ENCODE data around the gene ZNF366. TPM values are rescaled to one million over a fixed set of nuclear protein-coding genes. Genes with fewer than 3 reads are reported as not detected.

Gene ZNF366
- total RNA-seq, 6 experiments from 2014 or later: 0.77 to 2.3 (median 1.2) TPM

GRCh38 chr5:72472031-72472430 is 35.2 kb downstream of the ZNF366 start:
- DNase-seq (no peak), ATAC-seq (peak in 1 of 4 donors; percentile 18)
- Histone ChIP-seq H3K27ac (no peak overlapping the region), H3K4me3 (no peak overlapping the region), H3K9me3 (no peaks in the 10 kb centered on the region), H3K4me1 (no peaks in the 10 kb centered on the region), H3K36me3 (no peaks in the 10 kb centered on the region), H3K27me3 (no peaks in the 10 kb centered on the region)
- 36% methylated on average over 1 of the region's 1 CpG for WGBS (ENCODE audit: insufficient coverage, low coverage, low lambda C conversion rate, missing lambda C conversion rate)
- TF ChIP-seq, protein P1, sequence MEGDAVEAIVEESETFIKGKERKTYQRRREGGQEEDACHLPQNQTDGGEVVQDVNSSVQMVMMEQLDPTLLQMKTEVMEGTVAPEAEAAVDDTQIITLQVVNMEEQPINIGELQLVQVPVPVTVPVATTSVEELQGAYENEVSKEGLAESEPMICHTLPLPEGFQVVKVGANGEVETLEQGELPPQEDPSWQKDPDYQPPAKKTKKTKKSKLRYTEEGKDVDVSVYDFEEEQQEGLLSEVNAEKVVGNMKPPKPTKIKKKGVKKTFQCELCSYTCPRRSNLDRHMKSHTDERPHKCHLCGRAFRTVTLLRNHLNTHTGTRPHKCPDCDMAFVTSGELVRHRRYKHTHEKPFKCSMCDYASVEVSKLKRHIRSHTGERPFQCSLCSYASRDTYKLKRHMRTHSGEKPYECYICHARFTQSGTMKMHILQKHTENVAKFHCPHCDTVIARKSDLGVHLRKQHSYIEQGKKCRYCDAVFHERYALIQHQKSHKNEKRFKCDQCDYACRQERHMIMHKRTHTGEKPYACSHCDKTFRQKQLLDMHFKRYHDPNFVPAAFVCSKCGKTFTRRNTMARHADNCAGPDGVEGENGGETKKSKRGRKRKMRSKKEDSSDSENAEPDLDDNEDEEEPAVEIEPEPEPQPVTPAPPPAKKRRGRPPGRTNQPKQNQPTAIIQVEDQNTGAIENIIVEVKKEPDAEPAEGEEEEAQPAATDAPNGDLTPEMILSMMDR (IDR thresholded peaks at IDR 0.05): no peak
- no peak for TF ChIP-seq POLR2A (IDR thresholded peaks at IDR 0.05)
- intact Hi-C loops (cut with DNase I): no loop called here

- DNase-seq: no peak
- no peak for ATAC-seq
- no peaks in the 10 kb centered on the region for H3K4me1 ChIP-seq
- H3K9me3 ChIP-seq: no peaks in the 10 kb centered on the region
- WGBS (ENCODE audit: insufficient coverage, low coverage, low lambda C conversion rate, missing lambda C conversion rate): 67% methylated on average over 1 of the region's 2 CpGs
- H3K4me3 ChIP-seq: no peak overlapping the region
- H3K36me3 ChIP-seq: no peaks in the 10 kb centered on the region
- H3K27me3 ChIP-seq: no peaks in the 10 kb centered on the region
- no peak overlapping the region for H3K27ac ChIP-seq
- intact Hi-C loops (cut with DNase I): no loop called here
- TF ChIP-seq POLR2A (IDR thresholded peaks at IDR 0.05): no peak
- TF ChIP-seq, protein P1 (IDR thresholded peaks at IDR 0.05): no peak
Observed at GRCh38 chr5:72470826-72471225, 36.4 kb downstream of the ZNF366 start.

DNA sequence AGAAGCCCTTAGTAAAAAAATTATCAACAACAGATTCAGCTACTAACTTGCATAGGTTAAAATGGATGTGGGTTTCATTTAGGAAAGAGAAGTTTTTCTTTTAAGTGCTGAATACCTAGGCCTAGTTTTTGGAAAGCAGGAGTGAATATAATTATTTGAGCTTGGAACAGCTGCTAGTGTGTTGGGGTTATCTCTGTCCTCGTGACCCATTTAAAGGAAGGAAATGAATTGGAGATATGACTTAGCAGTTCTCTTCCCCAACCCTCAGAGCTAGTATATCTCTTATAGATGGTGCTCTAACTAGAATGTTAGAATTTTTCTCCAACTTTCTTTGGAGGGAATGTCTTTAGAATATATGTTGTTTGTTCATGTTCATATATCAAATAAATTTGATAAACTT is 38.6 kb downstream of the ZNF366 start:
- ATAC-seq: peak in 3 of 4 donors; percentile 51 to 60 (median 58)
- 8% methylated on average over 1 of the region's 1 CpG for WGBS (ENCODE audit: insufficient coverage, low coverage, low lambda C conversion rate, missing lambda C conversion rate)
- no peaks in the 10 kb centered on the region for H3K4me1 ChIP-seq
- no peak for DNase-seq
- H3K9me3 ChIP-seq: no peaks in the 10 kb centered on the region
- H3K27ac ChIP-seq: no peak overlapping the region
- no peaks in the 10 kb centered on the region for H3K36me3 ChIP-seq
- intact Hi-C loops (cut with DNase I): no loop called here
- TF ChIP-seq POLR2A (IDR thresholded peaks at IDR 0.05): no peak
- TF ChIP-seq, protein P1 (IDR thresholded peaks at IDR 0.05): no peak
- no peaks in the 10 kb centered on the region for H3K27me3 ChIP-seq
- no peak overlapping the region for H3K4me3 ChIP-seq

DNA sequence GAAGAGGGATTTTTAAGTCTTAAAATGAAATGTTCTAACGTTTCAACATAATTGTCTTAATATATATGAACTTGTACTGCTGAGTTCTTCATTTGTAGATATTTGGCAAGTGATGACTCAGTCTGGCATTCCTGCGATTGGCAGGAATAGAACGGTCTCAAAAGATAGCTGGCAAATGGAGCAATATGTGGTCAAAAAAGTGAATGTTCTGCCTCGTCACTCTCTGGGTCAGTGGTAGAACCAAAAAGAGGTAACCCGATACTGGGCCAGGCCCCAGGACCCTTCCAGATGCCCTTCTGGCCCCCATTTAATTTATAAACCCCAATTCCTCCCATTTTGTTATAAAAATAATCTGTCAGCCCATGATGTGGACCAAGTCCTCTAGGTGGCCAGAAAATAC is 39.2 kb downstream of the ZNF366 start:
- WGBS (ENCODE audit: insufficient coverage, low coverage, low lambda C conversion rate, missing lambda C conversion rate): 43% methylated on average over 5 of the region's 5 CpGs
- intact Hi-C loops (cut with DNase I): no loop called here
- H3K9me3 ChIP-seq: no peaks in the 10 kb centered on the region
- ATAC-seq (peak in 1 of 4 donors; percentile 24), DNase-seq (no peak)
- H3K4me1 ChIP-seq: no peaks in the 10 kb centered on the region
- H3K27me3 ChIP-seq: no peaks in the 10 kb centered on the region
- TF ChIP-seq POLR2A (IDR thresholded peaks at IDR 0.05): no peak
- TF ChIP-seq, protein P1 (IDR thresholded peaks at IDR 0.05): no peak
- no peak overlapping the region for H3K4me3 ChIP-seq
- H3K36me3 ChIP-seq: no peaks in the 10 kb centered on the region
- H3K27ac ChIP-seq: no peak overlapping the region

DNA sequence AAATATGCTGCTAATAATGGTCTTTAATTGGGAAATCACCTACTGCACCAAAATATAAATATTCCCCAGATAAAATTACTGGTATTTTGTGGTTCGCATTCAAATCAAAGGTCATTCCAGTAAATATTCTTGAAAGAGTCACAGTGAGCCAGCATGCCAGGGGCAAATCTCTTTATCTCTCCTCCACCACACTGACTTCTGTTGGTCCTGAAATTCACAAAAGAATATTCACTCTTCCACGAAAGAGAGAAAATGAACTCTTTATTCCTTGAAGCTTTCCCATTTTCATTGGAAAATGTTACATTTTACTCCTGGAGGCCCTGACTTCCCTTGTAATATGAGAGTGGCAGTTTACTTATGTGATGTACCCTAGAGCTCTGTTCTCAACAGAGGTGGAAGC is 39.7 kb downstream of the ZNF366 start:
- Histone ChIP-seq H3K27ac (no peak overlapping the region), H3K36me3 (no peaks in the 10 kb centered on the region), H3K27me3 (no peaks in the 10 kb centered on the region), H3K9me3 (no peaks in the 10 kb centered on the region), H3K4me3 (no peak overlapping the region), H3K4me1 (no peaks in the 10 kb centered on the region)
- TF ChIP-seq, protein P1 (IDR thresholded peaks at IDR 0.05): no peak
- TF ChIP-seq POLR2A (IDR thresholded peaks at IDR 0.05): no peak
- DNase-seq (no peak), ATAC-seq (no peak)
- WGBS (ENCODE audit: insufficient coverage, low coverage, low lambda C conversion rate, missing lambda C conversion rate): 68% methylated on average over 2 of the region's 2 CpGs
- intact Hi-C loops (cut with DNase I): no loop called here

Data from right lobe of liver (tissue), 6 donors.